NCI-H460 (cell line): ENCODE data around the gene PTPRG. TPM values are rescaled to one million over a fixed set of nuclear protein-coding genes. Genes with fewer than 3 reads are reported as not detected.

ENCODE experiments used
- DNase-seq: peaks from one replicate; pipeline ENCODE4 v3.0.0-alpha.2; 2016; ENCODE audit warnings: low read depth; ENCODE audit errors: extremely low read depth
- total RNA-seq: library from RNA; depleted of rRNA; stranded (reverse); fragments of >200 nt; shearing (Covaris generic); gene quantifications from 2 replicates; pipeline ENCODE4 v1.2.3, GENCODE V29; 2014

The PTPRG gene
- total RNA-seq, 1 experiment from 2014 or later, result 24.9 TPM

DNA sequence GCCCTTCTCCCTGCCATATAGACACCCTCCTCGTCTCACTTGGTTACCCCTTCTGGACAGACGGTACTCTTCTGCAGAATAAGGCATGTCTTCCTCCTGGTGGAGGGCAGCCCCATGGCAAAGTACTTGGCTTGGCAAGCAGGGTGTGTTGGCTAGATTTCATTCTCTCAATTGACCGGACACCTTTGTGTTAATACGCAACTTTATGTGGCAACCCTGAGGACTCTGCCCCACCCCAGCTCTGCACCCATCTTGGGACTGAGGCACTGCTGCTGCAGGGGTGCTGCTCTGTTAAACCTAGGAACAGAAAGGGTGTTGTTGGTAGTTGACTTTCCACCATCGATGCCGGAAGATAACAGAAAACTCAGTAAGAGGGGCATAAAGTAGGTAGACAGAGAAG, 55.2 kb downstream of the PTPRG start:
- no peak for DNase-seq

DNA sequence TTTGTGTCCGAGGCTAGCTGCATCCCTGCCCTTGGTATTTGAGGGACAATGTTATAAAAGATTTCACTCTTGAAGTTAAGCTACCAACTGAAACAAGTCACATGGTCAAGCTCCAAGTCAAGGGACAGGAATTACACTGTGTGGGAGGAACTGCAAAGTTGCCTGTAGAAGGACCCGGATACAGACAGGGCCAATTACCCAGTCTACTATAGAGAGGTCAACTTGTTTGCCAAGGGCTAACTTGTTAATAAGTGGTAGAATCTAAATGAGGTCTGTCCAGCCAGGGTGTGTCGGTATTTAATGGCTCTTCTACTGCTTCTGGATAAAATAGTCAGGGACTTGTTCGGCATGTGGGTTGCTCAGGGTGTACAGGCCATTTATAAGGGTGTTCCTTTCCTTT, 55.7 kb downstream of the PTPRG start:
- DNase-seq, result no peak

DNA sequence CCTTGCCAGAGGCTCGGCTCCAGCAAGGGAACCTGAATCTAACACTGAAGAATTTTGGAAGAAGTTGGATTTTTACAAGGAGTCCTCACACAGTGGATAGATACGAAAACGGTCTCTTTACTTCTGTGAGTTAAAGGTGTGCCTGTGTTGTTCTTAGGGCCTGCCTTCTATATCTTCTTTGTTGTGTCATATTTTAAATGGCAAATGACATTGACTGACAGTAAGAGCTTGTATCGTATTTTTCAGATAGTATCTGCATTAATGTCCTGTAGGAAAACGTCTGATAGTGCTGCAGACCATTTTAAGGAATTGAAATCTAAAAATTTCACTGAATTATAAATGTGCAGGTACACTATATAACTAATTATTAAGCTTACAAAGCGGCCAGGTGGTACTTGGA, 56.3 kb downstream of the PTPRG start:
- DNase-seq, result no peak

DNA sequence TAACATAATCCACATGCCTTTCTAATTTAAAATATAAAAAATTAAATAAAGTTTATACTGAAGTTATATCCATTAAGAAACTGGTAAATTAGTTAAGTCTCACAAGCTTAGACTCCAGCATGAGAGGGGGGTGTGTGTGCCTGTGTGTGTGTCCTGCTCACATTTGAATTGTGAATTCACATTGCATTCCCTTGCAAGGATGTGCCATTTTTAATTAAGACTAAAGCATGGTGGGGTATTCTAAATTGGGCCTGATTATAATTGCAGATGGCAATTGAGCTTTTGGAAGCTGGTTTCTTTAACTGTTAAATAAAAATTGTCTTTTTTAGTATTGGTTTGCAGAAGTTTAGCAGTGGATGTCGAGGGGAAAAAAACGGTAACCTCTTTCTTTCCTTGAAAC, 56.9 kb downstream of the PTPRG start:
- DNase-seq, result no peak

DNA sequence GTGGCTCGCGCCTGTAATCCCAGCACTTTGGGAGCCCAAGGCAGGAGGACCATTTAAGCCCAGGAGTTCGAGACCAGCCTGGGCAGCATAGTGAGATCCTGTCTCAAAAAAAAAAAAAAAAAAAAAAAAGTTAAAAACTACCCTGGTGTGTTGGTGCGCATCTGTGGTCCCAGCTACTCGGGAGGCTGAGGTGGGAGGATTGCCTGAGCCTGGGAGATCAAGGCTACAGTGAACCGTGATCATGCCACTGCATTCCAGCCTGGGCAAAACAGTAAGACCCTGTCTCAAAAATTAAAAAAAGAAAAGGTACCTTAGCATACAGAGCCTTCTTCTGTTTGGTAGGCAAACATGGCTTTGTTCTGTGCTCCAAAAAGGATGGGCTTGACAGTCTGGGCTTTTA, 57.5 kb downstream of the PTPRG start:
- no peak for DNase-seq

DNA sequence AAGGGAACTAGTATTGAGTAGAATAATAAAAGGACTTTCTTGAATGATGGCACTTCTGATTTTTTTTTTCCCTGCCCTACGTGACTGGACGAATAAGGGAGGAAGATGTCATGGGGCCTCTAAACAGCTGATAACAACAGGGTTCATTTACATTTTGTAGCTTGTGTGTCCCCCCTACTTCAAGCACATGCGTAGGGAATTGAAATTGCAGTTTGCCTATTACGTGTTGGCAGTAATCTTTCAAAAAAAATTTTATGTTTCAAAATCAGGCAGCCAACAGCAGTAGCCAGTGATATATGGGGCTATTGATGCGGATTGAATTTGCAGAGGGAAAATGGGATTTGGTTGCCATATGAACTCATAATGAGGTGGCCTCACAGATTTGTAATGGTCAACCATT, 58.7 kb downstream of the PTPRG start:
- no peak for DNase-seq

DNA sequence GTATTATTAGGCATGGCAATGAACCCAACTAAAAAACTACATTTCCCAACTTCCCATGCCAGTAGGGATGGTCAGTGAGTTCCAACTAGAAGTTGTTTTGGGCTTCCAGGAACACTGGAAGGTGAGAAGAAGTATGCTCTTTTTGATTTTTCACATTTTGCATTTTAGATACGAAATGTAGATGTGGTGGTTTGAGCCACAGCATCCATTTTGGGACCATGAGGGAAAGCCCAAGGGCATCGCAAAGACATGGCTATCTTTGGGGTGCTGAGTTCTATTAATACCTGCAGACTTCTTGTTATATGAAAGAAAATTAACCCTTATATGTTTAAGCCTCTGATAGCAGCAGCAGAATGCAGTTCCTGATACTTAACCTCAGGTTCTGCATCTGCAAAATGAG, 62.9 kb downstream of the PTPRG start:
- DNase-seq, result no peak

DNA sequence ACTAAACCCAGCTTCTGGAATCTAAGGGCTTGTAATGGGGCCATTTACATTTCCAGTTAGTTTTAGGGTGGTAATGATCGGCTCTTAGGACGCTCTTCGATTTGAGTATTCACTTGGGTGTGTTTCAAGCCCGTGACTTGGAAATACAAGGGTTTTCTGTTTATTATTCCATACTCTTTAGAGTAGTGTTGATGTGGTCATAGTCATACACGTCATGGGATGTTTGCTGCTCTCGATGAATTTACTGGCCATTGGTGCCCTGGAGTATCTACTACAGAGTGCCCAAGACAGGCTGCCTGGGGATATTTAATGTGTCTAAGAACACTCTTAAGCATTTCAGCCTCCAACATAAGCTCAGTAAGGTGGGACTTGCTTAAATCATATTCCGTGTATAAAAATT, 64.1 kb downstream of the PTPRG start:
- no peak for DNase-seq

DNA sequence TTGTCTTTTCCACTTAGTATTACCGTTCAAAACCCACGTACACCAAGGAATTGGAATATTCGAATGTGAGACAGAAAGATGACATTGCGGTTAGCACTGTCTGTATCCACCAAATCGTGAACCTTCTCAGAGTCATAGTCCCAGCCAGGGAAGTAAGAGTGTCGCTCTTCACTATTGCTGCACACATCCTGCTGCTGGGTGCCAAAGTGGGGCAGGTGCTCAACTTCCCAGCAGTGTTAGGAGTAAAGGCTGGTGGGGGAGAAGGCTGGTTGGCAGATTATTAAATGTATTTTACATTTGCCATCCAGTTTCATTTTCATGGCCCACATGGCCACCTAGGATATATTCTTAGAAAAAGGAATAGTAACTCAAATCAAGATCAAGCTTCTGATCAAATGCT, 65.1 kb downstream of the PTPRG start:
- DNase-seq, result no peak

DNA sequence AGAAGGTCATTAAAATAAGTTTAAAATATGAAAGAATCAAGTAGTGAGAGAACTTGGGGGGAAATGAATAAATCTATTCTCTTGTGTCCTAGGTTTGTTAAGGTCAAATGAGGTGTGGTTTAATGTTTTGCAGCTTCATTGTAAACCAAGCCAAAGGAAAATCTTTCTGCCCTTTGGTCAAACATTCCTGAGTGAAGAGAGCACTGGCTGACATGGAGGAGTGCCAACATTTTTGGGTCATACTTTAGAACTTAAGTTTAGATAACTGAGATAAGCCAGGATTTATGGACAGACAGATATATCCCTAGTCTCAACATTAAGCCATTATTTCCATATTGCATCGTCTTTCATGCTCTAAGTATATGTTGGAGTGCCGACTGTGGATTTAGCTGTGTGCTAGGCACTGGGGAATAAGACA, 66.4 kb downstream of the PTPRG start:
- DNase-seq, result no peak

DNA sequence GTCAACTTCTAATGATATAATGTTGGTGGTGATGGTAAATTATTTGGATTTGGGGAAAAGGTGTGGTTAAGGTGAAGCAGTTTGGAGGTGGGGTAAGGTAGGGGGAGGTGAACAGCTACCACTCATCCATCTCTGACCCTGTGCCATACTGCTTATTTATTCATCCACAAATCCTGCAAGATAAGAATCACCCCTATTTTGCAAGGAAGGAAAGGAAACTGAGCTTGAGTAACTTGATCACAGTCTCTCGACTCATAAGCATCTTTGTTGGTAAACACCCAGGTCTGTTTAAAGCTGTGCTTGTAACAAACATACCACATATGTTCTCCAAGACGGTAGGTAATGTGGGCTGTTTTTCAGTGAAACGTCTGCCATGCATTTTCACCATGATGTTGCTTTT, 67.3 kb downstream of the PTPRG start:
- no peak for DNase-seq

DNA sequence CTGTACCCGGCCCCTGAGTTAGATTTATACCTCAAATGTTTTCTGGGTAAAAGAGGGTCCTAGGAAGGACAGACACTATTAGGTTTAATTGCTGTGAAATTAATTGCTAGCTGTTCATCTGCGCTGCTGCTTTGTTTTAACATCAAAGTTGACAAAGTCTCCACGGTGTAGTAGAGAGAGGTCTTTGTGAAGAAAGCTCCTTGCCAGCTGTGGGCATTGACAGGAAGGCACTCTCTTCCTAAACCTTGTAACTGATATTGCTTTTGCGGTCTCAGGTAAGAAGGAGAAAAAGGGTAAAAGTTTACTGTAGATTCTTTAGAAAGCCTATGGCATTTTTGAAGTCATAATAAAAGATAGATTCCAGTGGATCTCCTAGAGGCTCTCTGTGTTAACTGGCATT, 68.1 kb downstream of the PTPRG start:
- DNase-seq, result no peak

DNA sequence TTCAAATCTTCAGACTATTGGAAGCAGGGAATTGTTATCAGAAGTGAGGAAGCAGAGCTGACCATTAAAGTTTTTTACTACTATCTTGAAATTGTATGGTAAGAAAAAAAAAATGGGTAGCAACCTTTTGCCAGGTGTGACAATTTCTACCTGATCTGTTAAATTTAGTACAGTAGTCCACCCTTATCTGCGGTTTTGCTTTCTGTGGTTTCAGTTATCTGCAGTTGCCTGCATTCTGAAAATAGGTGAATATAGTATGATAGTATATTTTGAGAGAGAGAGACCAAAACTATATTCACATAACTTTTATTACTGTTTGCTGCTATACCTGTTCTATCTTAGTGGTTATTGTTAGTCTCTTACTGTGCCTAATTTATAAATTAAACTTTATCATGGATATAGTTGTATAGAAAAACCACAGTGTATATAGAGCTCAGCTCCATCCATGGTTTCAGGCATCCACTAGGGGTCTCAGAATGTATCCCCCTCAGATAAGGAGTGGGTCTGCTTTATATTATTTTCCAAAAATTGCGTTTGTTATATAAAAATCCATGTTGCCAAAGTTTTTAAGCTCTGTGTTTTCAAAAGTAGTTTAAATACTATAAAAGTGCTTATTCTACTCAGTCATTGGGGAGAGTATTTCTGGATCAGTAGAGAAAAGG, 69.9 kb downstream of the PTPRG start:
- no peak for DNase-seq

DNA sequence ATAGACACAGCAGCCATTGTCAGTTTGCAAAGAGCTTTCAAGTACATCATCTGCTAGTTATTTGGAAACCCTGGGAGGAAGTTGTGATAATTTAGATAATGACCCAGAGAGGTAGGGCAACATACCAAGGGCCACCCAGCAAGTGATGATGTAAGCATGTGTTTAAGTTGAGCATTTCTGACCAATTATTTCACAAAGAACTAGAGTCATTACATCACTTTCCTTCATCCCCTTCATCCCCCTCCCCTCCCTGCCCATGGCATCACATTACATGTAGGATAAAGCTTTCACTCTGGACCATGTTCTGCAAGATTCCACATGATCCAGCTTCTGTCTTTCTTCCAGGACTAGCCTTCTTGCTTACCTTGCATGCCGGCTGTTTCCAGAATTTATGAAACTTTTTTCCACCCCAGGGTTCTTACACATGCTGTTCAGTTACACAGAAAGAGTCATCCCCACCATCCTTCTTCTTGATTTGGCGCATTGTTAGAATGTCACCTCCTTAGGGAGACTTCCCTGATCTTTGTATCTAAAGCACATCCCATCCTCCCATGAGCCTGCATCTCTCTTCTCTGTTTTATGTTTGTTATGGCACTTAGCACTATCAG, 71.3 kb downstream of the PTPRG start:
- DNase-seq, result no peak

DNA sequence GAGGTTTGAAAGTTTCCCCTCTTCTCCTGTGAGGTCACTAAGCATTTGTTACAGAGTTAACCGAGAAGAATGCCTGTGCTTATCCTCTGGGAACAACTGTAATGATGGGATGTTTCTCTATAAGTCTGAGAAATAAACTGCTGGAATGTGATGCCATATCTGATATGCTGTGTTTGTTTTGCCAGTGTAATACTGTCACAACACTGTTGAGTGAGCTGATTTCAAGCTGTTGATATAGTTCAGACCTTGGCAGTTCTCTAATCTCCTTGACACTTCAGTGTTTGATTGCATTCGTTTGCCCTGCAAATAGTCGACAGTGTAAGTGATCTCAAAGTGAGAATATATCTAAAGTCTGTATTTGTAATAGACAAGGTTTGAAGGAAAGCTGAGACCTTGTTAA, 73.3 kb downstream of the PTPRG start:
- no peak for DNase-seq

DNA sequence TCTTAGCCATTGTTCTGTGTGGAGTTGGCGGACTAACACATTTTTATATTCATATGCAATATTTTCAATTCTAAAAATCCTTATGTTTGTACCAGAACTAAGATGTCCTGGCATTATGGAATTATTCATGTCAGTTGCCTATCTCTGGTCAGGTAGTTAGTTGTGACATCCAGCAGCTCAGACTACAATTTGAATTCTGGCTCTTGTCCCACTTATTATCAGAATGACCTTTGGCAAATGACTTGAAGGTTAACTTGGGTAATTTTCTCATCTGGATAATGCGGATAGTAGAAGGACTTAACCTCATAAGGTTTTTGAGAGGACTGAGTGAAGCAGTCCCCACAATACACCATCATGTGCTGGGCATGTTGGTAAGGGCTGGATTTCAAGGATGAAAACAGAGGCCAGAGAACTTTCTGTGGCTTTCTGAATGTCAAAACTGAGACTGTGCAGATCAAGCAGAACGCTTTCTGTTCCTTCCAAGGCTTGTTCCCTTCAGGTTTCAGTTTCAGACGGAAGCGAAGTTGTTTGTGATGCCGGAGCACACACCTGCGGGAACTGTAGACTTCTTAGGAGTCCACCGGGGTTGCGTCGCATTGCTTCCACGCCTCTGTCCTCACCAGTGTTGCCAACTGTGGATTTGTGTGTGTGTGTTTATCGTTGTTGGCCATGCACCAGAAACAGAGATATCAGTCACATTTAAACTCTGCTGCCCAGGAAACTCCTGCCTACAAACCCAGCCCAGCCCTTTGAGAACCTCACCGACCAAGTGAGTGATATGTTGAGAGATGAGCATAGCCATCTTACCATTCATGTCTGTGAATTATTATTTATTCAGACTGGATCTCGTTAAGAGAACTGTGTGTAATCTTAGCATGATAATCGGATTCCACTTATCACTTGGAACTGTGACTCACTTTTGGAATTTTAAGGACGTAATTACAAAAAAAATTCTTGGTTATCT, 76.0 kb downstream of the PTPRG start:
- no peak for DNase-seq

DNA sequence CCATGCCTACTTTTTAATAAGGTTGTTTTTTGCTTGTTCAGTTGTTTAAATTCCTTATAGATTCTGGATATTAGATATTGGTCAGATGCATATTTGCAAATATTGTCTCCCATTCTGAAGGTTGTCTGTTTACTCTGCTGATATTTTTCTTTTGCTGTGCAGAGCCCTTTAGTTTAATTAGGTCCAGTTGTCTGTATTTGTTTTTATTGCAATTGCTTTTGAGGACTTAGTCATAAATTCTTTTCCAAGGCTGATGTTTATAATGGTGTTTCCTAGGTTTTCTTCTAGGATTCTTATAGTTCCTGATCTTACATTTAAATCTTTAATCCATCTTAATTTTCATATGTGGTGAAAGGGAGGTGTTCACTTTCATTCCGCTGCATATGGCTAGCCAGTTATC, 77.4 kb downstream of the PTPRG start:
- DNase-seq, result no peak

DNA sequence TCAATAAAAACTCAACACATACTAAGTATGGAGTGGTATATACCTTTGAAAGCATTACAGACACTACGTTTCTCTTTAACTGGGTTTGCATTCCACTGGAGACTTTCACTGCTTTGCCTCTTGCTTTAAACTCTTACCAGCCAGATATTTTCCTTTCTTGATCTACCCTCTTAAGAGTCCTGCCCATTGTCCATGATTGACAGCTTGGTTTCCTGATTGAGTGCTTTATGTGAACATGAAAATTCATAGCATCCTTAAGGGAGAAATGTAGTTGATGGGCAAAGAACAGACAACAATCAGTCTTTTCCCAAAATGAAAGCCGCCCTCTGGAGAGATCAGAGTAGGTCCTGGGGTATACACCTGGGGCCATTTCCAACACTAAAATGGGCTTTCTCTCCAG, 78.6 kb downstream of the PTPRG start:
- no peak for DNase-seq

DNA sequence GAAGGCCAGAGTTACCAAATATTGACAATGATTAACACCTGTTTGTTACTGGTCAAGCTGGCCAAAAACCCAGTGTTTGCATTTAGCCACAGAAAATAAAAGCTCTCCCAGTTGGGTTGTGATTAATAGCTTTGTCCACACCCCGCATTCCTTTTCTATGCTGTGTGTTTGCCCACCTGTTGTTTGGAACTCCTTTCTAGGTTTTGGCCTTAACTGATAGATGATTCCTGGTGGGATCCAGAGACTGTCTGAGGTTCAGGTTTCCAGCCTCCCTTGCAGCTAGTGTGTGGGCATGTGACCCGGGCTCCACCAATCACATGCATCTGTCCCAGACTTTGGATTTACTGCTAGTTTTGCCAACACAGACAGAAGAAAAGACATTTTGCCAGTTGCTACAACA, 83.8 kb downstream of the PTPRG start:
- DNase-seq, result no peak

DNA sequence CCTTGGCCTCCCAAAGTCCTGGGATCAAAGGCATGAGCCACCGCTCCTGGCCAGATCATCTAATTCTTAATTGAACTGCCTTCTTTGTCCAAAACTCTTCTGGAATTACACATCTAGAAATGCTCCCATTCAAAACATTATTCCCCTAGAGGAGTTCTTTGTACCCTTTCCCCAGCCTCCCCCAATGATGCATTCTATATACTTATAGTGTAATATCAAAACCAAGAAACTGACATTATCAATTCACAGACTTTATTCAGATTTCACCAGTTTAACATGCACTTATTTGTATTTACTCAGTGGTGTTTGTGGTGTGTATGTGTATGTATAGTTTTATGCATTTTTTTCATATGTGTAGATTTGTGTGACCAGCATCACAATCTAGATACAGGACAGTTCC, 85.0 kb downstream of the PTPRG start:
- no peak for DNase-seq

DNA sequence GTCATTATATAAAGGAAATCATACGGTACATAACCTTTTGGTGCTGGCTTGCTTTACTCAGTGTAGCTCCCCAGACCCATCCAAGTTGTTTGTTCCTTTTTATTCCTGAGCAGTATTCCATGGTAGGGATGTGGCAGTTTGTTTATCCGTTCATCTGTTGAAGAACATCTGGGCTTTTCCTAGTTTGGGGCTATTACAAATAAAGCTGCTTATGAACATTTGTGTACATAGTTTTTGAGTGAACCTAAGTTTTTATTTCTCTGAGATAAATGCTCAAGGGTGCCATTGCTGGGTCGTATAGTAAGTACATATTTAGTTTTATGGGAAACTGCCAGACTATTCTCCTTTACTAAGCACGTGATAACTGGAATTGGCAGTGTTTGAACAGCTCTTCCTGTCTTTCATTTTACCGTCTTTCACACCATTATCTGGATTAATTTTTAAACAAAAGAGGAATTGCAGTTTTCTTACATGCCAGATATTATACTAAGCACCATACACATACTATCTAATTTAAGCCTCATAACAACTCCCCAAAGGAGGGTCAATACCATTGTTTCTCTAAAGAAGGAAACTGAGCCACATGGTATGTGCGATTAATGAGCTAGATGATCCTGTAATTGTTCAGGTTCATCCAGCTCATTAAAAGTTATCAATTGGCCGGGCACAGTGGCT, 85.6 kb downstream of the PTPRG start:
- no peak for DNase-seq
